HepG2 (cell line): ENCODE data around the gene KCNK15. TPM values are rescaled to one million over a fixed set of nuclear protein-coding genes. Genes with fewer than 3 reads are reported as not detected.

Experiments used
- ATF1 ChIP-seq: IDR thresholded peaks from 2 replicates; pipeline ENCODE4 v1.6.1; 2016; ENCODE audit warnings: mild to moderate bottlenecking, control low read depth
- CBX5 ChIP-seq: sonication (generic); formaldehyde crosslinking; IDR thresholded peaks from 2 replicates; pipeline ENCODE4 v1.4.0; 2020; ENCODE audit warnings: missing genetic modification reagents, borderline replicate concordance
- CEBPB ChIP-seq: IDR thresholded peaks from 2 replicates; pipeline ENCODE4 v1.6.1; 2011; ENCODE audit warnings: low read depth, low read length, improper control_type of control experiment, borderline replicate concordance
- ELF3 ChIP-seq: IDR thresholded peaks from 2 replicates; pipeline ENCODE4 v1.6.1; 2016; ENCODE audit warnings: missing genetic modification reagents, missing compliant biosample characterization
- ERF ChIP-seq: IDR thresholded peaks from 2 replicates; pipeline ENCODE4 v1.6.1; 2018; ENCODE audit warnings: missing biosample characterization, missing genetic modification reagents
- FOXP1 ChIP-seq, 2 experiments: fragments of 450-650 bp in 1 of 2; IDR thresholded peaks; 2 replicates each; pipeline ENCODE4 v1.6.1; 2017 to 2018; ENCODE audit warnings: antibody characterized with exemption in 1 of 2
- GABPB1 ChIP-seq: IDR thresholded peaks from 2 replicates; pipeline ENCODE4 v1.6.1; 2016; ENCODE audit warnings: mild to moderate bottlenecking, missing genetic modification reagents, moderate library complexity, missing compliant biosample characterization
- HCFC1 ChIP-seq: fragments of 150-350 bp; IDR thresholded peaks from 2 replicates; pipeline ENCODE4 v1.6.1; 2014; ENCODE audit warnings: low read depth, low read length
- MED13 ChIP-seq: sonication (generic); formaldehyde crosslinking; IDR thresholded peaks from 2 replicates; pipeline ENCODE4 v1.5.0; 2020; ENCODE audit warnings: missing genetic modification reagents
- NCOA2 ChIP-seq: sonication (generic); formaldehyde crosslinking; IDR thresholded peaks from 2 replicates; pipeline ENCODE4 v1.8.0; 2022; ENCODE audit warnings: inconsistent platforms
- ONECUT2 ChIP-seq: sonication (generic); formaldehyde crosslinking; IDR thresholded peaks from 2 replicates; pipeline ENCODE4 v1.4.0; 2020; ENCODE audit warnings: missing genetic modification reagents
- TEF ChIP-seq: sonication (generic); formaldehyde crosslinking; IDR thresholded peaks from 2 replicates; pipeline ENCODE4 v1.5.0; 2020; ENCODE audit warnings: missing genetic modification reagents
- THAP11 ChIP-seq: IDR thresholded peaks from 2 replicates; pipeline ENCODE4 v1.6.1; 2016; ENCODE audit warnings: missing biosample characterization, missing genetic modification reagents
- ZEB1 ChIP-seq: IDR thresholded peaks from 2 replicates; pipeline ENCODE4 v1.6.1; 2012; ENCODE audit warnings: mild to moderate bottlenecking, low read depth, inconsistent platforms; ENCODE audit not compliant: insufficient replicate concordance
- ZFY ChIP-seq: sonication (generic); formaldehyde crosslinking; IDR thresholded peaks from 2 replicates; pipeline ENCODE4 v1.4.0; 2020; ENCODE audit warnings: missing genetic modification reagents
- ZNF292 ChIP-seq: sonication (generic); formaldehyde crosslinking; IDR thresholded peaks from 2 replicates; pipeline ENCODE4 v1.8.1; 2022; ENCODE audit warnings: mild to moderate bottlenecking, low read depth, missing genetic modification reagents, borderline replicate concordance
- ZNF407 ChIP-seq: sonication (generic); formaldehyde crosslinking; IDR thresholded peaks from one replicate; pipeline ENCODE4 v1.5.1; 2020; ENCODE audit warnings: mild to moderate bottlenecking, missing genetic modification reagents; ENCODE audit errors: not compliant biosample characterization
- polyA plus RNA-seq, 8 experiments: library from polyadenylated mRNA; depleted of rRNA in 3 of 8; stranded (reverse) in 7 of 8; unstranded in 1 of 8; fragments of >200 nt; fragmentation: Illumina TruSeq in 4 of 8; extraction: Trizol in 4 of 8; gene quantifications; 2 replicates each; pipeline versions ENCODE4 v1.2.1 to v1.2.3, GENCODE V29; 2011 to 2016; ENCODE audit warnings: low read depth in 4 of 8, missing spikeins in 1 of 8, mixed read lengths in 1 of 8; ENCODE audit not compliant: insufficient read depth in 1 of 8
- total RNA-seq, 5 experiments: library from RNA; depleted of rRNA; stranded (reverse); fragments of >200 nt; fragmentation: Illumina TruSeq; extraction: Trizol; gene quantifications; 2 replicates each; pipeline ENCODE4 v1.2.3, GENCODE V29; 2016; ENCODE audit warnings: low read depth in 1 of 5
- TF ChIP-seq, protein P1 (sequence below): sonication (generic); formaldehyde crosslinking; IDR thresholded peaks from 2 replicates; pipeline ENCODE4; 2020; ENCODE audit warnings: missing genetic modification reagents, mild to moderate bottlenecking, borderline replicate concordance

KCNK15 gene
- total and polyA plus RNA-seq, 2 of the 13 experiments (the other 11 are each of a cell fraction or from before 2014, with no cell fraction given): 0.03 TPM; not detected in 1

GRCh38 chr20:44736170-44737021 is 9.3 kb upstream of the KCNK15 start (continued):
- TF ChIP-seq ZNF407 (CRISPR knock-in tag) (peak; percentile 13), ONECUT2 (CRISPR knock-in tag) (peak; percentile 81), FOXP1 (IDR thresholded peaks at IDR 0.05) (no peak), FOXP1 (CRISPR knock-in tag; IDR thresholded peaks at IDR 0.05) (no peak), HCFC1 (peak; percentile 91), ZNF292 (CRISPR knock-in tag) (peak; percentile 23; the same call in 1 of the 2 replicates), CBX5 (peak; percentile 87; the same call in 1 of the 2 replicates), TEF (CRISPR knock-in tag) (peak; percentile 93; the same call in 1 of the 2 replicates), ZEB1 (no peak), GABPB1 (peak; percentile 90), ZFY (CRISPR knock-in tag) (peak; percentile 60; the same call in 1 of the 2 replicates), ERF (0 out of 2 replicates have a peak, but pooled peaks have one; percentile 39), ATF1 (peak; percentile 79), THAP11 (CRISPR knock-in tag) (peak; percentile 99), MED13 (CRISPR knock-in tag) (no peak), NCOA2 (CRISPR knock-in tag) (peak; percentile 41; the same call in 1 of the 2 replicates), CEBPB (peak; percentile 83), ELF3 (CRISPR knock-in tag) (peak; percentile 76)
- TF ChIP-seq, protein P1, sequence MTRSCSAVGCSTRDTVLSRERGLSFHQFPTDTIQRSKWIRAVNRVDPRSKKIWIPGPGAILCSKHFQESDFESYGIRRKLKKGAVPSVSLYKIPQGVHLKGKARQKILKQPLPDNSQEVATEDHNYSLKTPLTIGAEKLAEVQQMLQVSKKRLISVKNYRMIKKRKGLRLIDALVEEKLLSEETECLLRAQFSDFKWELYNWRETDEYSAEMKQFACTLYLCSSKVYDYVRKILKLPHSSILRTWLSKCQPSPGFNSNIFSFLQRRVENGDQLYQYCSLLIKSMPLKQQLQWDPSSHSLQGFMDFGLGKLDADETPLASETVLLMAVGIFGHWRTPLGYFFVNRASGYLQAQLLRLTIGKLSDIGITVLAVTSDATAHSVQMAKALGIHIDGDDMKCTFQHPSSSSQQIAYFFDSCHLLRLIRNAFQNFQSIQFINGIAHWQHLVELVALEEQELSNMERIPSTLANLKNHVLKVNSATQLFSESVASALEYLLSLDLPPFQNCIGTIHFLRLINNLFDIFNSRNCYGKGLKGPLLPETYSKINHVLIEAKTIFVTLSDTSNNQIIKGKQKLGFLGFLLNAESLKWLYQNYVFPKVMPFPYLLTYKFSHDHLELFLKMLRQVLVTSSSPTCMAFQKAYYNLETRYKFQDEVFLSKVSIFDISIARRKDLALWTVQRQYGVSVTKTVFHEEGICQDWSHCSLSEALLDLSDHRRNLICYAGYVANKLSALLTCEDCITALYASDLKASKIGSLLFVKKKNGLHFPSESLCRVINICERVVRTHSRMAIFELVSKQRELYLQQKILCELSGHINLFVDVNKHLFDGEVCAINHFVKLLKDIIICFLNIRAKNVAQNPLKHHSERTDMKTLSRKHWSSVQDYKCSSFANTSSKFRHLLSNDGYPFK (CRISPR knock-in tag): no peak
